SK-N-SH (cell line): ENCODE measurements around the gene METTL25B. TPM values are rescaled to one million over a fixed set of nuclear protein-coding genes. Genes with fewer than 3 reads are reported as not detected.

Experiments used
- CTCF ChIA-PET: fragments of 300-600, 350-600 bp; formaldehyde crosslinking; extraction: SDS; loops from one replicate; lab custom pipeline; 2021; lab: Yijun Ruan, JAX
- POLR2A ChIA-PET: fragments of 350-600 bp; sonication (Branson Sonifier 250); formaldehyde crosslinking; extraction: SDS; loops from one replicate; lab custom pipeline; 2020; ENCODE audit warnings: antibody characterized with exemption, inconsistent platforms; lab: Yijun Ruan, JAX
- DNase-seq: peaks from one replicate; pipeline ENCODE4 v3.0.0; 2012
- H2AFZ ChIP-seq: fragments of 200-600 bp; sonication (generic); 2 replicates; pipeline ENCODE4 v1.8.1; 2016; ENCODE audit warnings: antibody characterized with exemption, mild to moderate bottlenecking, low read depth
- H3F3A ChIP-seq: fragments of 200-600 bp; sonication (generic); replicated peaks from 2 replicates; pipeline ENCODE3; 2016; ENCODE audit warnings: antibody characterized with exemption, mild to moderate bottlenecking; ENCODE audit not compliant: insufficient read depth
- H3K27ac ChIP-seq, 2 experiments: fragments of 200-500 bp in 1 of 2; fragments of 200-600 bp in 1 of 2; sonication (Bioruptor generic) in 1 of 2; sonication (generic), shearing (Covaris generic) in 1 of 2; 2 replicates each; pipeline versions ENCODE4 v1.5.1 to v1.6.1; 2014 to 2016; ENCODE audit warnings: low read depth in 2 of 2, inconsistent platforms in 1 of 2, low read length in 1 of 2, mild to moderate bottlenecking in 1 of 2, mixed read lengths in 1 of 2
- H3K27me3 ChIP-seq: fragments of 200-600 bp; sonication (generic), shearing (Covaris generic); 2 replicates; pipeline ENCODE4 v1.6.1; 2016; ENCODE audit warnings: mixed run types; ENCODE audit not compliant: insufficient read depth
- H3K36me3 ChIP-seq, 2 experiments: fragments of 200-500 bp in 1 of 2; fragments of 200-600 bp in 1 of 2; sonication (Bioruptor generic) in 1 of 2; sonication (generic) in 1 of 2; replicated peaks in 1 of 2; 2 replicates each; pipeline versions ENCODE3 to v1.5.1; 2014 to 2016; ENCODE audit warnings: low read length in 1 of 2, mild to moderate bottlenecking in 1 of 2; ENCODE audit not compliant: insufficient read depth in 2 of 2, control insufficient read depth in 1 of 2
- H3K4me1 ChIP-seq, 2 experiments: fragments of 200-500 bp in 1 of 2; fragments of 200-600 bp in 1 of 2; sonication (Bioruptor generic) in 1 of 2; sonication (generic), shearing (Covaris generic) in 1 of 2; 2 replicates each; pipeline versions ENCODE4 v1.5.1 to v1.6.1; 2014 to 2016; ENCODE audit warnings: low read depth in 1 of 2, low read length in 1 of 2, mixed run types in 1 of 2; ENCODE audit not compliant: insufficient read depth in 2 of 2, control insufficient read depth in 1 of 2
- H3K4me2 ChIP-seq: fragments of 200-600 bp; sonication (generic), shearing (Covaris generic); 2 replicates; pipeline ENCODE4 v1.6.1; 2017; ENCODE audit warnings: mixed run types
- H3K4me3 ChIP-seq, 2 experiments: fragments of 200-500 bp in 1 of 2; fragments of 200-600 bp in 1 of 2; sonication (Bioruptor generic) in 1 of 2; sonication (generic), shearing (Covaris generic) in 1 of 2; 2 replicates each; pipeline versions ENCODE4 v1.5.1 to v1.8.1; 2014 to 2016; ENCODE audit warnings: low read depth in 2 of 2, inconsistent platforms in 1 of 2, low read length in 1 of 2, mild to moderate bottlenecking in 1 of 2, mixed read lengths in 1 of 2, moderate library complexity in 1 of 2
- H3K79me2 ChIP-seq: fragments of 200-600 bp; sonication (generic); 2 replicates; pipeline ENCODE4 v1.8.1; 2017; ENCODE audit warnings: mild to moderate bottlenecking; ENCODE audit not compliant: insufficient read depth
- H3K9ac ChIP-seq: fragments of 200-600 bp; sonication (generic); 2 replicates; pipeline ENCODE4 v1.6.1; 2017; ENCODE audit warnings: mixed run types
- H3K9me2 ChIP-seq: fragments of 200-600 bp; sonication (generic); 2 replicates; pipeline ENCODE4 v1.6.1; 2017; ENCODE audit warnings: mixed run types
- H3K9me3 ChIP-seq: fragments of 200-600 bp; sonication (generic); 2 replicates; pipeline ENCODE4 v1.6.1; 2017; ENCODE audit warnings: mixed run types, mild to moderate bottlenecking, moderate library complexity
- H4K20me1 ChIP-seq: fragments of 200-600 bp; sonication (generic); 2 replicates; pipeline ENCODE4 v1.6.1; 2017; ENCODE audit warnings: mild to moderate bottlenecking, mixed run types; ENCODE audit not compliant: insufficient read depth
- ELF1 ChIP-seq: IDR thresholded peaks from 2 replicates; pipeline ENCODE4 v1.4.0; 2012
- EZH2phosphoT487 ChIP-seq: fragments of 200-600 bp; sonication (generic); IDR thresholded peaks from 2 replicates; pipeline ENCODE4 v1.6.1; 2017; ENCODE audit warnings: low read depth, mixed run types, mild to moderate bottlenecking, antibody characterized with exemption, moderate library complexity, borderline replicate concordance
- GATA2 ChIP-seq: sonication (generic); formaldehyde crosslinking; IDR thresholded peaks from 2 replicates; pipeline ENCODE4 v1.5.0; 2020; ENCODE audit warnings: mild to moderate bottlenecking, missing genetic modification reagents
- JUND ChIP-seq: IDR thresholded peaks from 2 replicates; pipeline ENCODE4 v1.4.0; 2012
- MXI1 ChIP-seq: IDR thresholded peaks from 2 replicates; pipeline ENCODE4 v1.6.1; 2012; ENCODE audit warnings: mild to moderate bottlenecking, low read depth, low read length, improper control_type of control experiment
- NRF1 ChIP-seq: IDR thresholded peaks from 2 replicates; pipeline ENCODE4 v1.6.1; 2012; ENCODE audit warnings: low read depth, mild to moderate bottlenecking, low read length
- RAD21 ChIP-seq: IDR thresholded peaks from 2 replicates; pipeline ENCODE4 v1.6.1; 2012; ENCODE audit warnings: mild to moderate bottlenecking, low read length
- RCOR1 ChIP-seq: fragments of 150-350 bp; IDR thresholded peaks from 2 replicates; pipeline ENCODE4 v1.6.1; 2017; ENCODE audit warnings: antibody characterized with exemption, low read length
- SIN3A ChIP-seq: IDR thresholded peaks from 2 replicates; pipeline ENCODE4 v1.6.1; 2012; ENCODE audit warnings: low read depth, mild to moderate bottlenecking, low read length, moderate library complexity, borderline replicate concordance
- SMC3 ChIP-seq: IDR thresholded peaks from 2 replicates; pipeline ENCODE4 v1.6.1; 2012; ENCODE audit warnings: low read depth, low read length, improper control_type of control experiment
- WGBS: methylation state at CpG from one replicate; pipeline ENCODE4 v1.1.6; 2017; ENCODE audit warnings: low lambda C conversion rate; 5-methylcytosine and 5-hydroxymethylcytosine counted together
- polyA plus RNA-seq, 3 experiments: library from polyadenylated mRNA; depleted of rRNA; stranded (reverse); fragments of >200 nt; gene quantifications; 2 replicates each; pipeline ENCODE4 v1.2.3, GENCODE V29; 2012
- TF ChIP-seq, protein P1 (sequence below): IDR thresholded peaks from 2 replicates; pipeline ENCODE4 v1.4.0; 2012; ENCODE audit warnings: low read depth, borderline replicate concordance

The METTL25B gene
- polyA plus RNA-seq, 1 of the 3 experiments (the other 2 are of a cell fraction): 20.1 TPM

- Histone ChIP-seq H4K20me1 (no peaks in the 10 kb centered on the region), H3K9me3 (no peaks in the 10 kb centered on the region), H3K36me3 (peaks cover 15 to 16% of the 10 kb centered on the region in 2 experiments), H3K27ac (no peak overlapping the region), H3K9ac (no peak overlapping the region), H3K4me2 (no peak overlapping the region), H3K27me3 (no peaks in the 10 kb centered on the region), H3K79me2 (peaks cover 36% of the 10 kb centered on the region), H3K4me3 (no peak overlapping the region), H2AFZ (no peak overlapping the region), H3K4me1 (peaks cover 0 to 17% of the 10 kb centered on the region in 2 experiments; a peak in 2 of 4 replicates), H3F3A (peaks cover 15% of the 10 kb centered on the region), H3K9me2 (no peaks in the 10 kb centered on the region)
- DNase-seq: no peak
- WGBS: 91% methylated on average over 4 of the region's 4 CpGs
- TF ChIP-seq GATA2 (CRISPR knock-in tag) (no peak), SIN3A (no peak), RCOR1 (no peak), MXI1 (no peak), ELF1 (no peak), NRF1 (no peak), RAD21 (no peak)
- POLR2A ChIA-PET: no interaction called here
- CTCF ChIA-PET: interaction anchor here (1.0 to 45.5 kb wide), 3 partner anchors 2 to 216 kb away, joined by 5 to 2702 read pairs (median 2702); partner anchors contain the start of genes CRABP2, ISG20L2, METTL25B and NES
Measured at GRCh38 chr1:156717351-156717750, 10.9 kb upstream of the METTL25B start.

DNA sequence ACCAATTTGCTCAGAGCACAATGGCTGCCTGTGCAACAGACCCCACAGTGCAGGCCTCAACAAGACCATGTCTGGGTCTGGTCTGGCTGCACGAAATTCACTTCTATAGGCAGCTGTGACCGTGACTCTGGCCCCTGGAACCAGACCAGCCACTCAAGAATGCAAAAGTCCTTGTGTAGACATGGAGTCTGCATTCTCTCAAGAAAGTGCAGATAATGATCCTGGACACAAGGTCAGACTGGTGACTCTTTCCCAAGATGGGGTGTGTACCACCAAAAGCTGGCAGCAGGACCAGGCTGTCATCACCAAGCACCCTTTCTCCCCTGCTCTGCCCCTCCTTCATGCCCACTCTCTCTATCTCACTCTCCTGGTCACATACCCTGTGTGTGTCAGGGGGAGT lies 7.1 kb upstream of the METTL25B start:
- no peak overlapping the region for H2AFZ ChIP-seq
- H3K27me3 ChIP-seq: no peaks in the 10 kb centered on the region
- H3K27ac ChIP-seq: peak overlapping the region in 1 of 2 experiments; percentile 24; a peak in 2 of 4 replicates
- H3K79me2 ChIP-seq: peaks cover 74% of the 10 kb centered on the region
- no peak overlapping the region for H3K4me3 ChIP-seq
- H3K9me3 ChIP-seq: no peaks in the 10 kb centered on the region
- DNase-seq: no peak
- ChIA-PET CTCF (interaction anchor here (0.9 to 38.0 kb wide), 5 partner anchors 26 to 139 kb away, joined by 3 to 2702 read pairs (median 5); partner anchors contain the start of genes CRABP2, NES and NTRK1), POLR2A (interaction anchor here (0.8 to 1.7 kb wide), 3 partner anchors 10 to 32 kb away, joined by 3 to 8 read pairs (median 7); no protein-coding TSS in a partner anchor)
- TF ChIP-seq SMC3 (no peak), JUND (no peak), RAD21 (no peak), EZH2phosphoT487 (no peak)
- TF ChIP-seq, protein P1, sequence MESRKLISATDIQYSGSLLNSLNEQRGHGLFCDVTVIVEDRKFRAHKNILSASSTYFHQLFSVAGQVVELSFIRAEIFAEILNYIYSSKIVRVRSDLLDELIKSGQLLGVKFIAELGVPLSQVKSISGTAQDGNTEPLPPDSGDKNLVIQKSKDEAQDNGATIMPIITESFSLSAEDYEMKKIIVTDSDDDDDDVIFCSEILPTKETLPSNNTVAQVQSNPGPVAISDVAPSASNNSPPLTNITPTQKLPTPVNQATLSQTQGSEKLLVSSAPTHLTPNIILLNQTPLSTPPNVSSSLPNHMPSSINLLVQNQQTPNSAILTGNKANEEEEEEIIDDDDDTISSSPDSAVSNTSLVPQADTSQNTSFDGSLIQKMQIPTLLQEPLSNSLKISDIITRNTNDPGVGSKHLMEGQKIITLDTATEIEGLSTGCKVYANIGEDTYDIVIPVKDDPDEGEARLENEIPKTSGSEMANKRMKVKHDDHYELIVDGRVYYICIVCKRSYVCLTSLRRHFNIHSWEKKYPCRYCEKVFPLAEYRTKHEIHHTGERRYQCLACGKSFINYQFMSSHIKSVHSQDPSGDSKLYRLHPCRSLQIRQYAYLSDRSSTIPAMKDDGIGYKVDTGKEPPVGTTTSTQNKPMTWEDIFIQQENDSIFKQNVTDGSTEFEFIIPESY: no peak
- H3F3A ChIP-seq: peaks cover 8% of the 10 kb centered on the region
- H3K9ac ChIP-seq: no peak overlapping the region
- H3K36me3 ChIP-seq: peaks cover 37 to 42% of the 10 kb centered on the region in 2 experiments
- peaks cover 32% of the 10 kb centered on the region for H4K20me1 ChIP-seq
- peaks cover 17 to 30% of the 10 kb centered on the region in 2 experiments for H3K4me1 ChIP-seq
- WGBS: no CpG with 5 or more reads among the region's 2 CpGs
- no peak overlapping the region for H3K4me2 ChIP-seq
- no peaks in the 10 kb centered on the region for H3K9me2 ChIP-seq
